HG02763 (cell line): ENCODE measurements around the gene SLC17A9.

Source experiments
- ATAC-seq: cut with Tn5 transposase; IDR thresholded peaks from one replicate; pipeline ENCODE4 v1.9.1; 2021; ENCODE audit warnings: mild to moderate bottlenecking, moderate library complexity; ENCODE audit not compliant: unreplicated experiment

The SLC17A9 gene

DNA sequence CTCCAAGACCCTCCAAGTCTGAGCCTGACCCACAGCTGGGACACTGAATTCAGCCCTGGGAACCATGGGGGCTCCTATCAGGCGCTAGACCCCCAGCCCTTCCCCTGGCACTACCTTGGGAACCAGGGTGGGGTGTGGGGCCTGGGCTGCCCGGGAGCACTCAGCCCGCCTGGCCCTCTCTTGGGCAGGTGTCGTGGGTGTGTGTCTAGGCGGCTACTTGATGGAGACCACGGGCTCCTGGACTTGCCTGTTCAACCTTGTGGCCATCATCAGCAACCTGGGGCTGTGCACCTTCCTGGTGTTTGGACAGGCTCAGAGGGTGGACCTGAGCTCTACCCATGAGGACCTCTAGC, 14.6 kb downstream of the SLC17A9 start:
- ATAC-seq = no peak

DNA sequence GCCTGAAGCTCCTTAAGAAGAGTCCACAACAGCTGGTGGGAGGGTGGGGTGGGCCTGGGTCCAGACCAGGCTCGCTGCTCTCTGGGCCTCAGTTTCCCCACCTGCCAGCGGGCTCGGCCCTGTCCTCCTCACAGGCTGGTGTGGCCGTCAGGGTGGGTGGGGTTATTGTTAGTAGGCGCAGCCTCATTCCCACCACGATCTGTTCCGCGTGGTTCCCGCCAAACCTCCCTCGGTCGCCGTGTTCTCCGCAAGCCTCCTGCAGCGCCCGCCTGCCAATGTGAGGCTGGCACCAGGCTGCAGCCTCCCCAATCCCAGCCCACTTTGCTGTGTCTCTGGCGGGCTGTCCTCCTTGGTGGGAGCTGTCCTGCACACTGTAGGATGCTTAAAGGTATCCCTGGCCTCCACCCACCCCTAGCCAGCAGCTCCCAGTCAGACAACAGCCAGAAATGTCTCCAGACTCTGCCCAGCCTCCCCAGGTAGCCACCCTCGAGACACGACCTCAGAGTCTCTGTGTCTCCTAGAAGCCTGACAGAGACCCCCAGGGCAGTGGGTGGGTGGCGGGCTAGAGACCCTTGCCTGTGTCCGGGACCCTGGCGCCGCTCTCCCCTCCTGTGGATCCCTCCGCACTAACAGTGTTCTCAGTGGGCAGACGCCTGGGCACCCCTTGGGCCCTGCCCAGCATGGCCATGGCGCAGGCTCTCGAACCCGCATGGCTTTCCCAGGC, 15.3 kb downstream of the SLC17A9 start:
- ATAC-seq = no peak

DNA sequence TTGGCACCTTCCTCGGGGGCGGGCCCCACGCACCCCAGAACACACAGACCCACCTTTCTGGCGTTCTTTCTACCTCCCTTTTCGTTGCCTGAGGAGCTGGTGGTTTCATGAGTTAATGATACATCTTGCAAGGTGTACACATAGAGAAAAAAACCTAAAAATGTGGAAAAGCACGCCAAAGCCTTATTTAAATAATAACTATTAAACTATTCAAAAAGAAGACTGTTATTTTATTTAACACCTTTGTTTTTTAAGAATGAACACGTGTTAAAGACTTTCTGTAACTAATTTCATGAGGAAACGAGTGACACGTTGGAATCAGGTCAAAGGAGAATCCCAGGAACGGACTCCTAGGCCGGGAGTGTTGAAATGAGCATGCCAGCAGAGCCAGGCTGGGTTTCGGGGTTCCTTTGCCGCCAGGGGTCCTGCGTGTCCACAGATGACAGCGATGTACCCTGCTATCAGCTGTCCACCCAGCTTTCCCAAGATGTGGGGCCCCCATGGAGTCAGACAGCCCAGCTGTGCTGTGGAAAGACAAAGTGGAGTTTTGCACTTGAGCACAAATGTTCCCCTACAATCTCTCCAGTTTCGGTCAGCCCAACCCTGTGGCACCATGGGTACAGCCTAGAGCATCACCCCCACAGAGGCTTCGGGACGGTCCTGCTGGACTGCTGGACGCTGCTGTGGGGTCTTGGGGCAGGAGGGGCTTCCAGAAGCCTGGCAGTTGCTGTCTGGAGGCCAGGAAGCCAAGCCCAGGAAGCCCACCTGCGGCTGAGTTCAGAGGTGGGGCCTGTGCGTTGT, 16.1 kb downstream of the SLC17A9 start:
- no peak for ATAC-seq

- no peak for ATAC-seq
Observed at GRCh38 chr20:62969179-62969760, 16.8 kb downstream of the SLC17A9 start.

GRCh38 chr20:62969939-62970306, 17.4 kb downstream of the SLC17A9 start:
- no peak for ATAC-seq

DNA sequence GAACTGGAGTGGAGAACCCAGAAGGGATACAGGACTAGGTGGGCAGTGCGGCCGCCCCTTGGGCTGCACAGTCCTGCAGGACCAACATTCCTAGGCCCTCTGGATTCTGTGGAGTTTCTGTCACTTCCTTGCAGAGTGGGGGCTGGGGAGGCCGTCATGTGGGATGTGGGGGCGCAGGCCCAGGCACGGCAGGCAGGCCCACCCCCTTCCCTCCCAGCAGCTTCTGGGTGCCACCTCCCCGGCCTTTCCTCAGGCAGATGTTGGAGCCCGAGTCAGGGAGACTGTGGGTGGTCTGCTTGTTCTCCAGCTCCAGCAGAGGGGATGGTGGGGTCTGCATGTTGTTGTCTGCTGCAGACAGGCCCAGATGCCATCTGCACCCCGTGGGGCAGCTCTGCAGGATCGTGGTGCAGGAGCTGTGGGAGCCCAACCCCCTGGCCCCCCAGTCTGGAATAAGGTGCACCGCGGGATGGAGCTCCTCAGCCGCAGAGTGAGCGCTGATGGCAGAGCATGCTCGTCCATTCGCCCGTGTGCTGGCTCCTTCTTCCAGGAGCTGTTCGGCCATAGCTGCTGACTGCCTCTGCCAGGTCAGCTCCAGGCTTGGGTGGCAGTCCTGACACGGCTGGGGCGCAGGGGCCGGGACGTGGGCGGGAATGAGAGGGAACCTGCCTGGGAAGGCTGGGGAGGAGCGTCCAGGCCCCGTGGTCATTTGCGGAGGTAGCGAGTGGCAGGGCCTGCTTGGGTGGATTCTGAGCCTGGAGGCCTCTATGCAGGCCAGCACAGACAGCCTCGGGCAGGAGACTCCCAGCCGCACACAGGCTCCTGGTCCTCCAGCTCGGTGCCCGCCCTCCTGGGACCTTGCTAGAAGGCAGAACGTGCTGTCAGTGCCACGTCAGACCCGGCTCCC, 18.1 kb downstream of the SLC17A9 start:
- no peak for ATAC-seq

GRCh38 chr20:62971211-62971949, 18.9 kb downstream of the SLC17A9 start:
- ATAC-seq = no peak

DNA sequence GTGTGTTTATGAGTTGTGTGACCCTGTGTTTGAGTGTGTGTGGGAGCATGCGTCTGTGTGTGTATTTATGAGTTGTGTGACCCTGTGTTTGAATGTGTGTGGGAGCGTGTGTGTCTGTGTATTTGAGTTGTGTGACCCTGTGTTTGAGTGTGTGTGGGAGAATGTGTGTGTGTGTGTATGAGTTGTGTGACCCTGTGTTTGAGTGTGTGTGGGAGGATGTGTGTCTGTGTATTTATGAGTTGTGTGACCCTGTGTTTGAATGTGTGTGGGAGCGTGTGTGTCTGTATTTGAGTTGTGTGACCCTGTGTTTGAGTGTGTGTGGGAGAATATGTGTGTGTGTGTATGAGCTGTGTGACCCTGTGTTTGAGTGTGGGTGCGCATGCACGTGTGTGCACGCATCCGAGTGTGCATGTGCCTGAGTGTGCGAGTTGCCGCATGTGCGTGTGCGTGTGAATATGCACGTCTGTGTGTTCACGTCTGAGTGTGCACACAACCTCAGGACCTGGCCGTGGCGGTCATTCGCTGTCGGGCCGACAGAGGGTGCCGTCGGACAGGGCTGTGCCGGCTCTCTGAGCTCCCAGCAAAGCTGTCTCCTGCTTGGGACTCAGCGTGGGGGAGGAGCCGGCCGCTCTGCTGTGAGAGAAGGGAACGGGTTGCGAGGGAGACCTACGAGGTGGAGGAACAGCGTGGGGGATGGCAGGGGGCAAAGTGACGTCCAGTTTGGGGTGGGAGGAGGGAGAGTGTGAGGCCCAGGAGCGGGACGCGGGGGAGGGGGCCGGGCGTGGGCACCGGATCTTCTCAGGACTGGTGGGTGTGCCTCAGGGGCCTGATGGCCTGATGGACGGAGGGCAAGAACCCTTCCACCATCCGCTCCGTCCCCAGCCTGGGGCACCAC, 19.7 kb downstream of the SLC17A9 start:
- ATAC-seq = peak; percentile 77

GRCh38 chr20:62972845-62973745, 20.6 kb downstream of the SLC17A9 start:
- ATAC-seq = no peak

DNA sequence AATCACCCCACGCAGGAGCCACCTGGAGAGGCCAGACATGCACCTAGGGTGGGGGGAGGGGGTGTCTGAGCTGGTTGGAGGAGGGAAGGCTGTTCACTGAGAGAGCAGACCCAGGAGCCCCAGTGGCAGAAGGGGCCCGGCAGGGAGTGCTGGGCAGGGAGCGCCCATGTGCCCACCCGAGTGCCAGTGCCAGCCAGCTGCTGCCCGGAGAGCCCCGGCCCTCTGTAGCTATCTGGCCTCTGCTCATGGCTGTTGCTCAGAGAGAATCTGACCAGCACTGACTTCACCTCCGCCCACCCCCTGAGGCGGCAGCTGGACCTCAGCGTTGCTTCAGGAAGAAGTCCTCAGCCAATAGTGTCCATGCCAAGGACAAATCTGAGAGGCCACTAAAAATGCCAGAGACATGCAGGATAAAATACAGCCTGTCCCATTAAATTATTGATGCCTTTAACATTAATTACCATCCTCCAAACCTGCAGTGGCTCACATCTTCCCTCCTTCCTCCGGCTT, 22.8 kb downstream of the SLC17A9 start:
- no peak for ATAC-seq

DNA sequence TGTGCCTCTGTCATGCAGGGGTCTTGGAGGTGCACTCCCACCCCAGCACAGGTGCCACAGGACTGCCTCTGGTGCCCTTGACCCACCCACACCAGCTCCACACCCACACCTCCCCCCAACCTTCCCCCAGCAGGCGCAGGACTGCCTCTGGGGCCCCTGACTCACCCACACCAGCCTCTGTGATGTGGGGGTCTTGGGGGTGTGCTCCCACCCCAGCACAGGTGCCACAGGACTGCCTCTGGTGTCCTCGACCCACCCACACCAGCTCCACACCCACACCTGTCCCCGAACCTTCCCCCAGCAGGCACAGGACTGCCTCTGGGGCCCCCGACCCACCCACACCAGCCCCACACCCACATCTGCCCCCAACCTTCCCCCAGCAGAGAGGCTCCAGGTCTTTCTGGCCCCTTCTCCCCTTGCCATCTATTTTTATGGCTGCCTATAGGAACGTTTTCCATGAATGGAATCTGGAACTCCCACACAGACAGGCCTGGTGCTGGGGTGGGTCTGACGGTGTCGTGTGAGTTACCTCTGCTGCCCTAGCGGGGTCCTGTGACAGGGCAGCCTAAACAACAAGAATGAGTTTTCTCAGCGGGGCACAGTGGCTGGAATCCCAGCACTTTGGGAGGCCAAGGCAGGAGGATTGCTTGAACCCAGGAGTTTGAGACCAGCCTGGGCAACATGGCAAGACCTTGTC, 23.5 kb downstream of the SLC17A9 start:
- no peak for ATAC-seq

DNA sequence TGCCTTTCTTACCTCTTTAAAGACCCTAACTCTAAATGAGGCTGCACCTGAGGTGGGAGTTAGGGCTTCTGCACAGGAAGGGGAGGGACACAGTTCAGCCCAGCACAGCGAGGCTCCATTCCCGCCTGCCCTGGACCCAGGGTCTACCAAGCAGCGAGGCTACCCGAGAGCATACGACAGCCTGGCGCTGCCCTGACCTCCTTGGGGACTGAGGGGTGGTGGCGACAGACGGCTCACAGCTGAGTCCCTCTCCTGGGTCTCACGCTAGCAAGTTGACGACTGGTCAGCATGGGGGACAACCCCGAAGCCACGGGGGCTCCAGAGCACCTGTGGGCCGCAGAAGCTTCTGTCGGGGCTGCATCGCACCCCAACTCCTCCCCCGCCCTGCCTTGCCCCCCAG, 24.4 kb downstream of the SLC17A9 start:
- no peak for ATAC-seq

DNA sequence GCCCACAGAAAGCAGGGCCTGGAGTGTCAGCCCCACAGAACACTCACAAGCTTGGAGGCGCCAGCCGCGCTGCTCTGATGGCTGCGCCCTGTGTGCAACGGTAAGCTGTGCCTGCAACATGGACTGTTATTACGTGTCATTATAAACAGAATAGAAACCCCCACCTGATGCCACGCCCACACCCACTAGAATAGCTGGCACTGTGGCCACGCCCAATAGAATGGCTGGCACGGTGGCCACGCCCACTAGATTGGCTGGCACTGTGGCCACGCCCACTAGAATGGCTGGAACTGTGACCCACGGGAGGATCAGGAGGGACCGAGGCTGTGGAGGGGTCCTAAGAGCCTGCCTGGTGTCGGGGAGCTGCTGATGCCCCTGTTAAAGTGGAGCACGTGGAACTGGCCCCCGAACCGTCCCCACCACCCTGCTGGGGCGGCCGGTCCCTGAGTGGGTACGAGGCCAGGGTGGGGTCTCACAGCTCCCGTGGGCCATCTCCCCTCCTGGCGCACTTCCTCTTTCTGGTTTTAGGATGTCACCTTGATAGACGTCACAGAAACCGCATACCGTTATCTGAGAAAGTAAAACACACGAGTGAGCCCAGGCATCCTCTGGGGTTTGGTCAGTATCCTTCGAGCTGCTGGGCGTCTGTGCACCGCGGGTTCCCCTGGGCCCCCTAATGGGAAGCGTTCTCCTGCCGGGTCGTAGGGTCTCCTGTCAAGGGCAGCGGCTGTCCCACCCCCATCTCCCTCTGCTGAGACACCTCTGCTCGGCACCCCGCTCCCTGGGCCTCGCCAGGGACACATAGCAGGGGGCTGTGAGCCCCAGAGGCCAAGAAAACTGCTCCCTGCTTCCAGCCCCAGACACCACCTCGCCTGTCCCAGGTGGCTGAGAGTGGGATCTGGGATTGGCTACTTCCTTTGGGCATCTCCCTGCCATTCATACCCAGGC, 25.4 kb downstream of the SLC17A9 start:
- ATAC-seq = peak; percentile 52

GRCh38 chr20:62978561-62978943, 26.0 kb downstream of the SLC17A9 start:
- ATAC-seq = no peak

- no peak for ATAC-seq
Observed at GRCh38 chr20:62979310-62979709, 26.8 kb downstream of the SLC17A9 start.

- ATAC-seq = no peak
Observed at GRCh38 chr20:62979876-62980373, 27.4 kb downstream of the SLC17A9 start.
